T-helper 2 cell treated with Interferon-gamma antibody and Interleukin-4, amounts not matched to agents 5 μg/mL and 100 μg/mL, for 36 hours (primary cell): ENCODE results near the gene ZNF497.
A peak's percentile ranks its signal among the peaks of the same experiment; 100 is the strongest.
"Not testable (repeated sequence)": the region's sequence is repeated elsewhere in the genome, so short reads cannot be mapped to it uniquely, and the experiment has no call there.

Experiments
- DNase-seq: peaks from one replicate; pipeline ENCODE4 v3.0.0; 2021; ENCODE audit warnings: low spot score
- H3K27ac Mint-ChIP-seq: one replicate; pipeline ENCODE4 v1.8.0; 2021; ENCODE audit warnings: mild to moderate bottlenecking, mixed read lengths
- H3K27me3 Mint-ChIP-seq: one replicate; pipeline ENCODE4 v1.8.0; 2021; ENCODE audit warnings: low read depth, mixed read lengths
- H3K36me3 Mint-ChIP-seq: one replicate; pipeline ENCODE4 v1.8.0; 2021; ENCODE audit warnings: low read depth, mixed read lengths
- H3K4me1 Mint-ChIP-seq: one replicate; pipeline ENCODE4 v1.8.0; 2021; ENCODE audit warnings: low read depth, mixed read lengths
- H3K4me3 Mint-ChIP-seq: one replicate; pipeline ENCODE4 v1.8.0; 2022; ENCODE audit warnings: mild to moderate bottlenecking, moderate library complexity, mixed read lengths
- H3K9me3 Mint-ChIP-seq: one replicate; pipeline ENCODE4 v1.8.0; 2021; ENCODE audit warnings: mixed read lengths

ZNF497 gene

DNA sequence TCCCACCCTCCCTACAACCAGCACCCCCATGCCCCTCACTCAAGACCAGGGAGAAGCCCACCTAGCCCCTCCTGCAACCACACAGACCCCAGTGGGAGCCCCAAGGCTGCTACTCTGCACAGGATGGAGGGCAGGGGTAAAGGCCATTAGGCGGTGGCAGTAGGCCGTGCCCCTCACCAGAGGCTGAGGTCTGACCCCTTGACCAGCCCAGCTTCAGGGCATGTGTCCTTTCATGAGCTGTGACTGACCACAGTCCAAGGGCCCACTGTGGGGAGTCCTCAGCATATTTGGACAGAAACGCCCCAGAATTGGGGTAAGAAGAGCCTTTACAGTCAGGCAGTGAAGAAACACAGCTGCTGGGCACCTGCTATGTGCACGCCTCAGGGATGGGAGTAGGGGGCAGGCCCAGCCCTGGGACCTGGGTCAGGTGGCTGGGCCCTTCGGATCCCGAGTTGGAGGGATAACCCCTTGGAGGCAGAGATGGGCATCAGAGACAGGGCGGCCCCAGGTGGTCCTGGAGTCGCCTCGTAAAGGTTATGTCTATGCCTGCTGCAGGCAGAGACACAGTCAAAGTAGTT, 22.9 kb upstream of the ZNF497 start:
- no peak for DNase-seq
- Mint-ChIP-seq H3K27ac (peak overlapping the region; percentile 94), H3K36me3 (peaks cover 25% of the 10 kb centered on the region), H3K27me3 (no peaks in the 10 kb centered on the region), H3K4me3 (peak overlapping the region; percentile 99), H3K4me1 (peaks cover 21% of the 10 kb centered on the region), H3K9me3 (no peaks in the 10 kb centered on the region)

DNA sequence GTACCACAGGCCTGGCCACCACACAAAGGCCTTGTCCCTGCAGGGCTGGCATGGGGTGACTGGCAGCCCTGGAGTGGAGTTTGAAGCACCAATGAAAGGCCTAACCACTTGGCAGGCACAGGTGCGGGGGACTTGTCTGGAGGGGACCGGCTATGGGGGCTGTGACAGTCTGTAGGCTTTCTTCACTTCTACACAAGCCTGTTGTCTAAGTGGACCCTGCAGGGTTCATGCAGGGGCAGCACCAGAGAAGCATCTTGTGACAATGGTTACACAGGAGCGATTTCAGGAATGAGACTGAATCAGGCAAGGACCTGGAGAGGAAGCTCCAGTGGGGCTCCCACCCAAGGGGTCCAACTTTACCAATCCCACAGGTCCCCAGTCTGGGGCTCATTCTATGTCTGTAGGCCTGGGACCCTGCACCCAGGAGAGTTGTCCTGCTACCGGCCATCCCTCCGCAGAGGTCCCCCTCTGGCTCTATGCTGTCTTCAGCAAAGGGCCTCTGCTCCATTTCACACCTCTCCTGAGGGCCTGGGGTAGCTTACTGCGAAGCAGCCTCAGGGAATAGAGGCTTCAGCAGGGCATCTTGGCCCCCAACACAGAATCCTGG, 20.5 kb upstream of the ZNF497 start:
- peaks cover 11% of the 10 kb centered on the region for H3K36me3 Mint-ChIP-seq
- no peak overlapping the region for H3K27ac Mint-ChIP-seq
- no peaks in the 10 kb centered on the region for H3K9me3 Mint-ChIP-seq
- peaks cover 21% of the 10 kb centered on the region for H3K4me1 Mint-ChIP-seq
- no peaks in the 10 kb centered on the region for H3K27me3 Mint-ChIP-seq
- DNase-seq, result no peak
- H3K4me3 Mint-ChIP-seq, result no peak overlapping the region

DNA sequence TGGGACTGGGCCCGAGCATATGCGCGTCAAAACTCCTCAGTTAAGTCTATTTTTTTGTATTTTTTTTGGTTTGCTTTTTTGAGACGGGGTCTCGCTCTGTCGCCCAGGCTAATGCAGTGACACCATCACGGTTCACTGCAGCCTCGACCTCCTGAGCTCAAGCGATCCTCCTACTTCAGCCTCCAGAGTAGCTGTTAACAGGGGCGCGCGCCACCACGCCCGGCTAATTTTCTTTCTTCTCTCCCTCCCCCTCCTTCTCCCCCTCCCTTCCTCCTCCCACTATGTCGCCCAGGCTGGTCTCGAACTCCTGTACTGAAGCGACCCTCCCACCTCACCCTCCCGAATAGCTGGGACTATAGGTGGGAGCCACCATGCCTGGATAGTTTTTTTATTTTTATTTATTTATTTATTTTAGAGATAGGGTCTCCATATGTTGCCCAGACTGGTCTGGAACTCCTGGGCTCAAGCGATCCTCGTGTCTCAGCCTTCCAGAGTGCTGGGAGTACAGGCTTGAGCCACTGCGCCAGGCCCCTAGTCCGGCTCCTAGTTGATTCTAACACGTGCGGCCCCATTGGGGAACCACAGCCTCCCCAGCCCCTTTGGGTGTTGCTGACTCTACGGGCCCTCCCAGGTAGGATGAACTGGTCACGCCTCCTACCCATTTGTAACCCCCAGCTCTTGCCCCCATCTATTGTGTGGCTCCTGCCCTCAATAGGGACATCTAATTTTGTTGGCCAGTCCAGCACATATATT, 19.1 kb upstream of the ZNF497 start:
- Mint-ChIP-seq H3K9me3 (no peaks in the 10 kb centered on the region), H3K27ac (peak overlapping the region; percentile 91), H3K4me1 (peaks cover 18% of the 10 kb centered on the region), H3K4me3 (peak overlapping the region; percentile 88), H3K27me3 (no peaks in the 10 kb centered on the region), H3K36me3 (no peaks in the 10 kb centered on the region)
- DNase-seq, result no peak

DNA sequence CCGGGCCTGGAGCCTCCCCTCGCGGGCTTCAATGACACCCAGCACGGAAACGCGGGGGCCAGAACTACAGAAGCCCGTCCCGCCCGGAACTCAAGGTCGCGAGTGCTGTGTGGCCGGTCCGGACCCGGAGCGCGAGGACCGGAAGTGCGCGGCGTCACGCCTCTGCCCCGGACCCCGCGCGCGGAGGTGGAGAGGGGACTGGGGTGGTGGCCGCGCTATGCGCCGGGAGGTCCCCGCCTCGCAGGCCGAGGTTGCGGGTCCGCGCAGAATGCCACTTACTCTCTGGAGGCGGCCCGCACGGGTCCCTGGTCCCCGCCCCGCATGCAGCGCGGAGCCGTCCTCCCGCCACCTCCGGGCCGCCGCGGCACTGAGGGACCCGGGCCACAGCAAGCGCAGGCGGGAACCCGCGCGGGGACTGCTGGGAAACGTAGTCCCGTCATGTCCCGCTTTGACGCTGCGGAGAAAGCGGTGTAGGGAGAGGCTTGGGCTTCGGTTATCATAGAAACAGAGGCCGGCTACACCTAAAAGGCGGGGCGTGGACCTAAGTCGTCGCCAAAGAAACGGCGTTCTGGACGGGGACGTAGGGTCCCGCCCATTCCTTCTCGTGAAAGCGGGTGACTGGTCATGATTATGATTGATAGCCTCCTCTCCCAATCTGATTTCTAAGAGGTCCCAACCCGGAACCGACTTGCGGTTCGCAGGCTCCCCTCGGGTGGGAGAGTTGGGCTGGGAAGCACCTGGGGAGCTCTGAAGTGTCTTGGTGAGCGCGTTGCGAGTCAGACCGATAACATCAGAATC, 18.3 kb upstream of the ZNF497 start, which contains the start of gene ZNF837:
Gene ZNF837, minus strand, starts transcription at position 369 of the 798 bp plus-strand sequence. CDS start 11,698 bp downstream, outside the sequence.
- H3K36me3 Mint-ChIP-seq, result no peaks in the 10 kb centered on the region
- peak within 1 kb of the TSS; percentile 88 for H3K4me3 Mint-ChIP-seq
- H3K4me1 Mint-ChIP-seq, result peaks cover 18% of the 10 kb centered on the region
- peak within 1 kb of the TSS; percentile 93 for H3K27ac Mint-ChIP-seq
- no peaks in the 10 kb centered on the region for H3K9me3 Mint-ChIP-seq
- peak; percentile 98 for DNase-seq
- no peaks in the 10 kb centered on the region for H3K27me3 Mint-ChIP-seq

DNA sequence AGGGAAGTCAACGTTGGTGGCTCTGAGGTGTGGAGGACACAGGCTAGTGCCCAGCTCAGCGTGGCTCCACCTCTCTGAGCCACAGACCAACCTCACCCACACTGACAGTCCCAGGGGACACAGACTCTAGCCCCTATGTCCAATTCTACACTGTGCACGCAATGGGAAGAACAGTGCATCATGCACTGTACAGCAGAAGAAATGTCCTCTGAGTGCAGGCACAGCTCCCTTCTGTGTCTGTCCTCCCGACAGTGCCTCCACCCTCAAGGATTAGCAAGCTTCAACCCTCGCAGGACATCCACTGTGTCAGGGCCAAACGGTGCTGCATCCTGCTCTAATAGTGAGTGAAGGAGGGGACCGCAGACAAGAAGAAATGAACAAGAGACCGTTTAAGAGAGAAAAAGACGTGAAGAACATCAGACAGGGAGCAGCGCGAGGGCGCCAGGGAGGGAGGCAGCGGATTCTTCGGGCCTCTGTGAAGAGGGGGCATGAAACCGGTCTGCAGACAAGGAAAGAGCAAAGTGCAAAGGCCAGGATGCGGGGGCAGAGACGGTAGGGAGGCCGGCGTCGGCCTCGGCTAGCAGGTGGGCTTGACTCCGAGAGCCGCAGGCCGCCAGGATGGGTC, 17.6 kb upstream of the ZNF497 start:
- no peak for DNase-seq
- H3K27ac Mint-ChIP-seq, result peak overlapping the region; percentile 93
- H3K36me3 Mint-ChIP-seq, result no peaks in the 10 kb centered on the region
- H3K4me1 Mint-ChIP-seq, result peaks cover 14% of the 10 kb centered on the region
- H3K27me3 Mint-ChIP-seq, result no peaks in the 10 kb centered on the region
- H3K4me3 Mint-ChIP-seq, result peak overlapping the region; percentile 86
- H3K9me3 Mint-ChIP-seq, result no peaks in the 10 kb centered on the region

DNA sequence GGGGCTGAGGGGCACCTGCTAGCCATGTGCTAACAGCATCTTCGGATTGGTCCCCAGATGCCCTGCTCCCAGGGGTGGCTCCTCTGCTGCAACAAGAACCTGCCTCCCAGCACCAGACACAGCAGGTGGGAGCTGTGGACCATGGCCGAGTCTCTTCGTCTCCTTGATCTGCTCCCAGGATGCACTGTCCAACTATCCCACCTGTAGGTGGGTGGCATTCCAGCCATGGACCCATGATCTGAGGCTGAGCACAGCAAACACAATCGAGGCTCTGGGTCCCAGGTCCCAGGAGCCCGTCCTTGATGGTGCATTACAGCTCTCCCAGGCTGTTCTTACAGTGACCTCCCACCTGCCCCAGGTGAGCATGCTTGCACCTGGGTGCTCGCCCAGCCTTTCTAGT, 16.7 kb upstream of the ZNF497 start:
- H3K27me3 Mint-ChIP-seq, result no peaks in the 10 kb centered on the region
- no peaks in the 10 kb centered on the region for H3K36me3 Mint-ChIP-seq
- DNase-seq, result no peak
- no peaks in the 10 kb centered on the region for H3K9me3 Mint-ChIP-seq
- peak overlapping the region; percentile 93 for H3K27ac Mint-ChIP-seq
- peak overlapping the region; percentile 86 for H3K4me3 Mint-ChIP-seq
- peaks cover 14% of the 10 kb centered on the region for H3K4me1 Mint-ChIP-seq

DNA sequence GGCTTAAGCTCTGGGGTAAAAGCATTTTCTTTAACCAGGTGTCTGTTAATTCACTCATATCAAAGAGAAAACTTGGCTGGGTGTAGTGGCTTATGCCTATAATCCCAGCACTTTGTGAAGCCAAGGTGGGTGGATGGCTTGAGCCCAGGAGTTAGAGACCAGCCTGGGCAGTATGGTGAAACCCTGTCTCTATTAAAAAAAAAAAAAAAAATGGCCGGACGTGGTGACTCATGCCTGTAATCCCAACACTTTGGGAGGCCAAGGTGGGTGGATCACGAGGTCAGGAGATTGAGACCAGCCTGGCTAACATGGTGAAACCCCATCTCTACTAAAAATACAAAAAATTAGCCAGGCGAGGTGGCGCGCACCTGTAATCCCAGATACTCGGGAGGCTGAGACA, 14.2 kb upstream of the ZNF497 start:
- not testable (repeated sequence) for DNase-seq, H3K9me3 Mint-ChIP-seq, H3K27me3 Mint-ChIP-seq, H3K27ac Mint-ChIP-seq, H3K36me3 Mint-ChIP-seq, H3K4me3 Mint-ChIP-seq, H3K4me1 Mint-ChIP-seq

DNA sequence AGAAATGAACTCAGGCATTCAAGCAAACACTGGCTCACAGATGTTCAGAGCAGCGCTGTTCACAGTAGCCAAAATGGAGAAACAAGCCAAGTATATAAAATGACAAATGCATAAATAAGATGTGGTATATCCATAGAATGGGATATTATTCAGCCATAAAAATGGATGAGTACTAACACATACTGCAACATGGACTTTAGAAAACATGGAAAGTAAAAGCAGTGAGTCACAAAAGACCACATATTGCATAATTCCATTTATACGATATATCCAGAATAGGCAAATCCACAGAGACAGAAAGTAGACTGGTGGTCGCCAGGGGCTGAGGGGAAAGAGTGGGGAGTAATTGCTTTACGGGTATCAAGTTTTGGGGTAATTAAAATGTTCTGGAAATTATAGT, 11.6 kb upstream of the ZNF497 start:
- Mint-ChIP-seq H3K27ac (no peak overlapping the region), H3K4me3 (no peak overlapping the region), H3K27me3 (no peaks in the 10 kb centered on the region), H3K9me3 (no peaks in the 10 kb centered on the region), H3K36me3 (no peaks in the 10 kb centered on the region), H3K4me1 (no peaks in the 10 kb centered on the region)
- no peak for DNase-seq

DNA sequence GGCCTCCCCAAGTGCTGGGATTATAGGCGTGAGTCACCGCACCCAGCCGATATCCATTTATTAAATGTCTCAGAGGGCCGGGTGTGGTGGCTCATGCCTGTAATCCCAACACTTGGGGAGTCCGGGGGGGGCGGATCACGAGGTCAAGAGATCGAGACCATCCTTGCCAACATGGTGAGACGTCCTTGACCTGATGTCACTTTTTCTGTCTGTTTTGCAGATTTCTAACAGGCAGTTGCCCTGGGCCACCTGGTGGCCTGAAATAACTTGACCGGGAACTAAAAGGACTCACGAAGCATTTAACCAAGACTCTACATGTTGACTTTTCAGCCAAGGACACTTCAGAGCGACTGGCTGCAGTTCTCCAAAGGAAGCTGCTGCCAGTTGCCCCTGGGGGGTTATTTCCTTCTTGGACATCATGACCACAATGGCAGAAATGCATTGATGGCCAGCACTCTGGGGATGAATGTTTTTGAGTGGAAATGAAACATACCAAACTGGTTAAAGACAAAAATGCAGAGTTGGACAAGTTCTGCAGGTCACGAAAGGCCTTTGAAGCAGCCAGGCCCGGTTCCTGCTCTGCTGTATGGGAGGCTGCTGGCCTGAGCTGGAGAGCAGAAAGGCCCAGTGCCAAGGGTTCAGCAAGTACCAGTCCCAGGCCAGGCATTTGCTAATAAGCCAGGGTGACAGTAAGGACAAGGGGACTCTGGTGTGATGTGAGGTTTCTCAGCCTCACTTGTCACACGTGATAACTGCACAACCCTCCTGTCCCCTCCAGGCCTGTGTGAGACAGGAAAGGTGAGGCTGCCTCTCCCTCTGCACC, 10.0 kb upstream of the ZNF497 start:
- Mint-ChIP-seq H3K27ac (no peak overlapping the region), H3K36me3 (no peaks in the 10 kb centered on the region)

DNA sequence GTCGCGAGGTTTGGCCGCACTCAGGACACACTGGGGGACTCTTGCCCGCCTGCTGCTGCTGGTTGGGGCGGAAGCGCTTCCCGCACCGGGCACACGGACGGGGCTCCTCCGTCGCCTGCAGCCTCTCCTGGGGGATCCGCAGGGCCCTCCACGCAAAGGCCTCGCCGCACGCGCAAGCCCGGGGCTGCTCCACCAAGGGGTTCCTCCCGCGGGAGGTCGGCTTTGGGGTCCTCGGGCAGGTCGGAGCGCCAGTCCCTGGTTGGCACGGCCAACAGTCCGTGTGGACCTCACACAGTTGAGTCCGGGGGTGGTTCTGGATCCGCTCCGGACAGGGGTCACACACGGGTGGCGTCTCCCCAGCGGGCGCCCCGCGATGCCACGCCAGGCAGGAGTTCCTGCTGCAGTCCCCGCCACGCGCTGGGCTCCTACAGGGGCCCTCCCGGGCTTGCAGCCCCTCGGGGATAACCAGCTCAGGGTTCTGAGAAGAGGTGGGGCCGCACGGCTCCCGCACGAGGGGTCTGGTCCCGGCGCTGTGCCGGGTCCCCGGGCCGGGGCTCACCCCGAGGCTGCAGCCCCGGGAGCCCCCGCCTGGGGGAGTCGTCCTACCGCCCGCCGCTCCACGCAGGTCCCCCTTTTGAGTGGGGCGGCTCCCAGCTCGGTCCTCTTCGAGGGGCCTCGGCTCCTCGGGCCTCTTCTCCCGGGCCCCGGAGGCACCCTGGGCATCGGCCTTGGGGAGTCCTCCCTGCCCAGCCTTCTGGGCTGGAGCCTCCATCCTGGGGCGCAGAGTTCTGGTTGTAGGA, 6.2 kb upstream of the ZNF497 start:
- Mint-ChIP-seq H3K36me3 (no peaks in the 10 kb centered on the region), H3K27ac (no peak overlapping the region)

More for the DNA sequence above, 10.0 kb upstream of the ZNF497 start:
- Mint-ChIP-seq H3K9me3 (no peaks in the 10 kb centered on the region), H3K4me1 (no peaks in the 10 kb centered on the region), H3K27me3 (no peaks in the 10 kb centered on the region), H3K4me3 (no peak overlapping the region)
- no peak for DNase-seq

DNA sequence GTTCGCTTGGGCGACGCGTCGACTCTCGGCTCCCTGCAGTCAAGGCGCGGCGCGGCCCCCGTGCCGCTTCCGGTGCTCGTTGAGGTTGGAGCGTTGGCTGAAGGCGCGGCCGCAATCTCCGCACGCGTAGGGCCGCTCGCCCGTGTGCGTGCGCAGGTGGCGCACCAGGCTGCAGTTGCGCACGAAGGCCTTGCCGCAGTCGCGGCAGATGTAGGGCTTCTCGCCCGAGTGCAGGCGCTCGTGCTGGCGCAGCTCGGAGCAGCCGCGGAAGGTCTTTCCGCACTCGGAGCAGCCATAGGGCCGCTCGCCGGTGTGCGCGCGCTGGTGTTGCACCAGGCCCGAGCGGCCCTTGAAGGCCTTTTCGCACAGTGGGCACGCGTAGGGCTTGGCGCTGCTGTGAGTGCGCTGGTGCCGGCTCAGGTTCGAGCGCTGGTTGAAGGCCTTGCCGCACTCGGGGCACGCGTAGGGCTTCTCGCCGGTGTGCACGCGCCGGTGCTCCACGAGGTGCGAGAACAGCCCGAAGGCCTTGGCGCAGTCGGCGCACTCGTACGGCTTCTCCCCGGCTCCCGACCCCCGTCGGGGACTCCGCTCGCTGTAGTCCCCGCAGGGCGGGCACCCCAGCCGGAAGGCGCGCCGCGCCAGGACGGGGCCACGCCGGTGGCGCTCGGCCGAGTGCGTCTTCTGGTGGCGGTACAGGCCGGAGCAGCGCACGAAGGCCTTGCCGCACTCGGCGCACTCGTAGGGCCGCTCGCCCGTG, 5.3 kb upstream of the ZNF497 start:
- H3K36me3 Mint-ChIP-seq, result no peaks in the 10 kb centered on the region
- H3K4me1 Mint-ChIP-seq, result peaks cover 4% of the 10 kb centered on the region
- DNase-seq, result no peak
- H3K27ac Mint-ChIP-seq, result no peak overlapping the region
- H3K4me3 Mint-ChIP-seq, result no peak overlapping the region
- no peaks in the 10 kb centered on the region for H3K9me3 Mint-ChIP-seq
- H3K27me3 Mint-ChIP-seq, result no peaks in the 10 kb centered on the region

More for the DNA sequence above, 6.2 kb upstream of the ZNF497 start:
- Mint-ChIP-seq H3K4me3 (no peak overlapping the region), H3K27me3 (no peaks in the 10 kb centered on the region), H3K4me1 (peaks cover 3% of the 10 kb centered on the region), H3K9me3 (no peaks in the 10 kb centered on the region)
- DNase-seq, result no peak
